Epidermal melanocyte (primary cell): ENCODE data around the gene FRY.
"Not testable (repeated sequence)": the region's sequence is repeated elsewhere in the genome, so short reads cannot be mapped to it uniquely, and the experiment has no call there.

Experiments used
- DNase-seq: peaks from one replicate; pipeline ENCODE4 v3.0.0; 2011; ENCODE audit warnings: low spot score; ENCODE audit not compliant: insufficient read length

FRY gene

DNA sequence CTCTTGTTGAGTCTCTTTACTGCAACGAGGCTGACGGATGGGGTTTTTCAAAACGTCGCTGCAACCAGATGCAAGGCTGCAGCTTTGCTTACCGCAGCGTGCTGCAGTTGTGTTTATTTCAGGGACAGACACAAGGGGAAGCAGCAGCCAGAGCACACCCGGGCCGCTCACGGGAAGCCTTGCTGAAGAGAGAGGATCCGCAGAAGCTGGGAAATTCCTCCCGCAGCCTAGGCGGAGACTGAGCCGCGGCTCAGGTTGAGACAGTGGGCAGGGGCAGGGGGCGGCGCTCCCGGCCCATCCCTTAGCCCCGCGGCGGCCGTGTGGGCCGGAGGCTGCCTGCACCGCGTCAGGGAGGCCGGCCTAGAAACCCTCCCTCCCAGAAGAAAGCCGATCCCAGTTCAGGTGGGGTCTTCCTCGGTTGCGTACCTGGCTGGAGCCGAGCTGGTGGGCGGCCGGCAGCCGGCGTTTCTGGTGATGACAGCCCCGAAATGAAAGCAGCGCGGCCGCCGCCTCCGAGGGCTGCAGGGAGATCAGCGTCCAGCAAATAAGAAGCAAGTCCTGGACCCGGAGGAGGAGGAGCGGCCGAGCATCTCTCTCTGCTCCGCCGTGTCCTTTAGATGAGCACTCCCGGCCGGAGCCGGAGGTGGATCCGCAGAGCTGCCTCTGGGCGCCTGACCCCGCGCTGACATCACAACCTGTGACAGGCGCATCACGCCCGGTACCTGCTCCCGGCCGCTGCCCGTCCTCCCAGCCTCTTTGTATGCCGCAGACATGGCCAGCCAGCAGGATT lies at the start of gene FRY:
Gene FRY, plus strand, starts transcription at position 750 of the 790 bp plus-strand sequence. Its CDS starts 22 bp downstream, at position 772.
- no peak for DNase-seq

DNA sequence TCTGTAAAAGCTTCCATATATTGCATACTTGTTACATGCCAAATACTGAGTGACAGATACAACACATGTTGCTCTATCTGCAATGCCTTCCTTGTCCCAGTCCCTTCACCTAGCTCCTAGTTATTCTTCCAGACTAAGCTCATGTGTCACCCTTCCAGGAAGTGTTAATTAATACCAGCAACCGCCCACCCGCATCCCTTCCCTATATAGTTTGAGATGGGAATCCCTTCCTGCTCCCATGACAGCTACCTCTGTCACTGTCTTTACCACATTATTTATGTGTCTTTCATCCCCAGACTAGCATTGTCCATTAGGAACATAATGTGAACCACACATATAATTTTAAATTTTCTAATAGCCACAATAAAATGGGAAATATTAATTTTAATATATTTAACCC lies 49.5 kb upstream of the FRY start:
- DNase-seq = no peak

DNA sequence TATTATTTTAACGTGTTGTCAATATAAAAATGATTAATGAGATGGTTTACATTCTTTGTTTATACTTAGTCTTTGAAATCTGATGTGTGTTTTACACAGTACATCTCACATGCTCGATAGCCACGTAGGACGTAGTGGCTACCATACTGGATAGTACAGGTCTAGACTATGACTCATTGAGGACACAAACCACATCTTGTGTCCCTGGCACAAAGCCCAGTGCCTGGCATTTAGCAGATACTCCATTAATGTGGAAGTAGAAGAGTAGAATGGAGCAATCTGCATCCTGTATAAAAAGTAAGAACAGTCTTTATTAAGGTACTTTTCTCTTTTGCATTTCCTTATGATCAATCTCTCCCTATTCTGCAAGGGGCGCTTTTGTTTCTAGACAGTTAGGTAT lies 49.0 kb upstream of the FRY start:
- DNase-seq = peak; percentile 66

DNA sequence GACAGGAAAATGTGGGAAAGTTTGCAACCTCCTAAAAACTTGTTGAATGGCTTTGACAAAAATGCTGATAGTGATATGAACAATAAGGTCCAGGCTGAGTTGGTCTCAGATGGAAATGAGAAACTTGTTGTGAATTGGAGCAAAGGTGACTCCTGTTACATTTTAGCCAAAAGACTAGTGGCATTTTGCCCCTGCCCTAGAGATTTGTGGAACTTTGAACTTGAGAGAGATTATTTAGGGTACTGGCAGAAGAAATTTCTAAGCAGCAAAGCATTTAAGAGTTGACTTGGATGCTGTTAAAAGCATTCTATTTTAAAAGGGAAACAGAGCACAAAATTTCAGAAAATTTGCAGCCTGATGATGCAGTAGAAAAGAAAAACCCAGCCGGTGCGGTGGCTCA lies 47.9 kb upstream of the FRY start:
- DNase-seq = not testable (repeated sequence)

DNA sequence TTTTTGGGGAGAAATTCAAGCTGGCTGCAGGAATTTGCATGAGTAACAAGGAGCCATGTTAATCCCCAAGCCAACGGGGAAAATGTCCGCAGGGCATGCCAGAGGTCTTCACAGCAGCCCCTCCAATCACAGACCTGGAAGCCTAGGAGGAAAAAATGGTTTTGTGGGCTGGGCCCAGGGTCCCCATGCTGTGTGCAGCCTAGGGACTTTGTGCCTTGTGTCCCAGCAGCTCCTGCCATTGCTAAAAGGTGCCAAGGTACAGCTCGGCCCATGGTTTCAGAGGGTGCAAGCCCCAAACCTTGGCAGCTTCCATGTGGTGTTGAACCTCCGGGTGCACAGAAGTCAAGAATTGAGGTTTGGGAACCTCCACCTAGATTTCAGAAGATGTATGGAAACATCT lies 47.2 kb upstream of the FRY start:
- not testable (repeated sequence) for DNase-seq

DNA sequence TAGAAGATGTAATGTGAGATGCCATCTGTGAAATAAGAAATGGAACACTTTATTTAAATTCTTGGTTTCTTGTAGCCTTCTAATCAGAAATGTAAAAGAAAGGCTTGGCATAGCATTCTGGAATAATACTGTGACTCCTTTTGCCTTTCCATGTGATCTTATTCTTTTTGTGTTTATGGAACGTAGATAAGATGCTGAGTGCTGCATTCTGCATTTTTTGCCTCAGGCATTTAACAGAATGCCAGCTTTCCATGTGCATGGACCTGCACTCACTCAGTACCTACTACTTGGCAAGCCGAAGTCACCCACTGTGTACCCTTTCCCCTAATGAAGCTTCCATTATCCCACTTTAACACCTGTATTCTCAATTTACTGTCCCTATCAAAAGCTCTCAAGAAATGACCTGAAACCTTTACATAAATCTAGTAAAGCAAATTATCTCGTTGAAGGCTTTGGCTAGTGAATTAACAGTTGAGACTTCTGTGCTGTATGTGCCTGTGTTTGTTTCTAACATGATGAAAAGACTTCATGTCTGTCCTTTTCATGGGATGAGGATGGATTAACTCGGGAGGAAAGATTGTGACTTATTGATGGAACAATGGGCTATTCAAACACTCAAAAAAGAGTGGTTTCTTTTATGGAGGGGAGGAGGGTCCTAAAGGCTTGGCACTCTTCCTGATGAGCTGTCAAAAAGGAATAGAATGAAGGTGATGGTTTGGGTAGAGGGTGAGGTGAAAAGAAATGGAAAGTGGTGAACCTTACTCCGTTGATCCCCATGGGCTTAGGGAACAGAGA lies 44.7 kb upstream of the FRY start:
- DNase-seq = no peak

DNA sequence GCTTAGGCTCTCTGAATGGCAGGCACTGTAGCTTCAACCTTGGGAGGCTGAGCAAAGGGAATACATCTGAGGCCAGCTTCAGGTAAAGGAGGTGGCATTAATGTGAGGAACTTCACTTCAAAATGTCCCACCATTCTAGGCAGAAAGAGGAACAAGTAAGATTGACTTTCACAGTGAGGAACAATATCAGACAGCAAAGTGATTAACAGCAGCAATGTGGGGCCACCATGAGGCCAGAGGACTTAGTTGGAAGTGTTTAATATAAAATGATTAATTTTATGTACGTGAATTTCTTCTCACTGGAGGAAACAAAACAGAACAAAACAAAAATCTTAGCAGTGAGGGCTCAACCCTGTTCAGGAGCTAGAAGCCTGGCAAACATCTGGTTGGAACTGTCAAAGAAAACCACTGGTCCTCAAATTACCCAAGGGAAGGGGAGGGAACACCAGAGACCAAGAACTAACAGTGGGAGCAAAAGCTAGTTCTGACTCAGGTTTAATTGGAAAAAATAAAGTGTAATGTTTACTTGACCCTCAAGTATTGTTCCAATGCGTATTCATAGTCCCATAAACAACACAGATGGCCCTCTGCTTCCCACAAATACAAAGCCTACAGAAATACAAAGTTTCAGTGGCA lies 43.9 kb upstream of the FRY start:
- DNase-seq = no peak

DNA sequence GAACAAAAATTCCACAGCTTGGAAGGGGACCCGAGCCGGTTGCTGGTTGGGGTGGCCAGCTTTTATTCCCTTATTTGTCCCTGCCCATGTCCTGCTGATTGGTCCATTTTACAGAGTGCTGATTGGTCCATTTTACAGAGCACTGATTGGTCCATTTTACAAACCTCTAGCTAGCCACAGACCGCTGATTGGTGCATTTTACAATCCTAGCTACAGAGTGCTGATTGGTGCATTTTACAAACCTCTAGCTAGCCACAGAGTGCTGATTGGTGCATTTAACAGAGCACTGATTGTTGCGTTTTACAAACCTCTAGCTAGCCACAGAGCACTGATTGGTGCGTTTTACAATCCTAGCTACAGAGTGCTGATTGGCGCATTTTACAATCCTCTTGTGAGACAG lies 37.2 kb upstream of the FRY start:
- DNase-seq = not testable (repeated sequence)

DNA sequence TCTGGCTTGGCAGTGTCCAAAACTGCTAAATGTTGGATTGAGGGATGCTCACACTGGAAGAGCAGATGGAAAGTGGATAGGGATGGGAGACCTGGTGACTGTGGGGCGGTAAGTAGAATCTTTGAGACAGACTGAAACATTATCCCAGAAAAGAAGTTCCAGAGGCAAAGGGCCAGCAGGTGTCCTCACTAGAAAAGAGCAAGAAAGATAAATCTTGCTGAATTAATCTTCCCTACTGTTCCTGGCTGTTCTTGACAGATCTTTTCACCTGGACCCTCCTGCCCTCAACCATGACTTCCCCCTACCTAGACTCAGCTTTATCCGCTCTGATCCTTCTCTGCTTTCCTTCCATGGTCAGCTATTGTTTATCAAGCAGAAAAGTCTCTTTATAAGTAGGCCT lies 35.0 kb upstream of the FRY start:
- no peak for DNase-seq

DNA sequence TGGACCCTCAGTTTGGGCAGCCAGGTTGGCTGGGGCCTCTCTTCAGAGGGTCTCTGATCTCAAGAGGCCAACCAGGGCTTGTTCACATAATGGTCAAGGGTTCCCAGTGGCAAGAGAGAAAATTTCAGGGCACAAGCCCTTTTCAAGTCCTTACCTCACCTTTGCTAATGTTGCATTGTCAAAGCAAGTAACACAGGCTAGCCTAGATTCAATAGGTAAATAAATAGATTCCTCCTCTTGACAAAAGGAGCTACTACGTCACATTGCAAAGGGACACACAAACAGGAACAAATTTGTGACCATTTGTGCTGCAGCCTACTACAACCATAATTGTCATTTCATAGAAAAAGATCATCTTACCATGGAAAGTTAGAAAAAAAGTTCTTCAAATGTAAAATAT lies 33.9 kb upstream of the FRY start:
- no peak for DNase-seq

DNA sequence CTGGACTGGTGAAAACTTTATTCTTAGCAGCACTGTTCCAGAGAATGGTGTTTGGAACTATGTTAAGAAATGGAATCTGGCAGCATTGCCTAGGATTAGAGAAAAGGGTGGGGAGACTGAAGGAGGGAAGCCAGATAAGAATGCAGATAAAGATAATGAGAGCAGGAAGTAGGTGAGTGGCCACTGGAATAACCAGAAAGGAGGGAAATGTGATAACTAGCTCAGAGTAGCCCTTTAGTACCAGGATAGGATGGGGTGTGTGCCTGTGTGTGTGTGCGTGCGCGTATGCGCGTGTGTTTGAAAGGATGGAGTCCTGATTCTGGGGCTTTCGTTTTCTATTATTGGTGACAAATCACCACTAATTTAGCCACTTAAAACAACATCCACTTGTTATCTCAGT lies 33.4 kb upstream of the FRY start:
- no peak for DNase-seq

DNA sequence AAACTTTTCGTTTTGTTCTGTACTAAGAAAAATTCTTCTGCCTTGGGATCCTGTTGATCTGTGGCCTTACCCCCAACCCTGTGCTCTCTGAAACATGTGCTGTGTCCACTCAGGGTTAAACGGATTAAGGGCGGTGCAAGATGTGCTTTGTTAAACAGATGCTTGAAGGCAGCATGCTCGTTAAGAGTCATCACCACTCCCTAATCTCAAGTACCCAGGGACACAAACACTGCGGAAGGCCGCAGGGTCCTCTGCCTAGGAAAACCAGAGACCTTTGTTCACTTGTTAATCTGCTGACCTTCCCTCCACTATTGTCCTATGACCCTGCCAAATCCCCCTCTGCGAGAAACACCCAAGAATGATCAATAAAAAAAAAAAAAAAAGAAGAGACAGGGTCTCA lies 30.8 kb upstream of the FRY start:
- not testable (repeated sequence) for DNase-seq

DNA sequence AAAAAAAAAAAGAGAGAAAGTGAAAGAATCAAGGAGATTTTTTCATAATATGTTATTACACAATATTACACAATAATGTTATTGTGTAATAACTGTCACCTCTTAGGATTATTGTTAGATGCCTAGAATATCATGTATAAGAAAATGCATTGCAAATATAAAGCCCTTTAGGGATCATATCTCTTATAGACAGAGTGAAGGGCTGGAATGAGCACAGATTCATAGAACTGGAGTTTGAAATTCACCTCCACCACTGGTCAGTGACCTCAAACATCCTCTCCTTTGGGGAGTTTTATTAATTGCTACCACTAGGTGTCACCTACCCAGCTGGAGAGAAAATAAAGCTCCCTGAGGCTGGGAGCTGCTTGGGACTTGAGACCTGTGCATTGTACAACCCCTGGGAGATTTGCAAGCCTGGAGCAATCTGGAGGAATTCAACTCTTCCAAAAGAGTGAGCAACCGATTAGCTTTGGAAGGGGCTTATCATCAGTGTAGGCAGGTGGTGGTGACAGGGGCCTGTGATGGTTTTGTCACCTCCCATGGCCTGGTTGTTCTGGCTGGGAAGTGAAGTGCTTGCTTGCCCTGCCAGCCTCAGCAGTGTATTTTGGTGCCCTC lies 30.3 kb upstream of the FRY start:
- DNase-seq = peak; percentile 51

DNA sequence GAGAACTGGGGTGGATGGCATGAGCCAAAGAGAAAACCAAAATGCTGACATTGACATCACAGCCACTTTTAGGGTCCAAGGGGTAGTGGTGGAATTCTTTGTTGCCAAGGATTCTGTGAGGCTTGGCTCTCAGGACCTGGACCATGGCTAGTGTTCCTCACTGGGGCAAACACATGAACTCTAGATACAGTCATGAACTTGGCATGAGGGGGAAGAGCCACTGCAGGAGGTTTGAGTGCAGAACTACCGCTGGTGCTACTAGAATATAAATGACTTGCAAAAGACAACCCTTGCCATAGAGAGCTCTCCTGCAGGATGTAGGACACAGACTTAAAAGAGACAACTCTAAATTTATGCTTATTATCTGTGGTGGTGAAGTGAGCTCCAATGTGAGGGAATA lies 29.8 kb upstream of the FRY start:
- no peak for DNase-seq

DNA sequence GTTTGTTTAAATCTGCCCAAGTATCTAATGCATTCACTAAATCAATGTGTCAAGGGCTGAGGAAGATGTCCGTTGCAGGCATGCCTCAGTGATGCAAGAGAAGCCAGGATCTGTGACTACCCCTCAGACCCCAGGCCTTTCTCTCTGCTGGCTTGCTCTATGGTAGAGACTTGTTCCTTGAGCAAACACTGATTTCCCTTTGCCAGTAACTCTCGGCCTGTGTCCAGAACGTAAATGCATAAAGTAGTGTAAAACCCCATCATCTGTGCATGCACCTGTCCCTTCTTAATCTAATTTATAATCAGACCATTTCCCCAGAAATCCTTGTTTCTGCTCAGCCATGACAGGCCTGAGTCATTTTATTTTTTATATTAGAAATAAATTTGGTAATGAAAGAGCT lies 28.7 kb upstream of the FRY start:
- DNase-seq = no peak

DNA sequence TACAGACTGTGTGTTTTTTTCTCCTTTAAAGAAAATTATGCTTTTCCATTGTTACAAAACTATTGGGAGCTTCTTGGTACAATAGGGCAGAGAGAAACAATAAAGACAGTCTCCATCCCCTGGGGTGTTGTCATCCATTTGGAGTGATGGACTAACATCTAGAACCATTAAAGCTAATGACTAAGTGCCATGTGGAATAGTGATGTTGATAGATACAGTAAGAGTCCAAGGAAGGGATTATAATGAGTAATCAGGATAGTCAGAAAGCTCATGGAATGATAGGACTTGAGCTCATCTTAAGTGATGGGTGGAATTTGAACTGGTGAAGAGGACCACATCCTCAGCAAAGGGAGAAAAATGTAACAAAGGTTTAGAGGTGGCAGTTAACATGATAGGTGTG lies 24.1 kb upstream of the FRY start:
- DNase-seq = no peak

DNA sequence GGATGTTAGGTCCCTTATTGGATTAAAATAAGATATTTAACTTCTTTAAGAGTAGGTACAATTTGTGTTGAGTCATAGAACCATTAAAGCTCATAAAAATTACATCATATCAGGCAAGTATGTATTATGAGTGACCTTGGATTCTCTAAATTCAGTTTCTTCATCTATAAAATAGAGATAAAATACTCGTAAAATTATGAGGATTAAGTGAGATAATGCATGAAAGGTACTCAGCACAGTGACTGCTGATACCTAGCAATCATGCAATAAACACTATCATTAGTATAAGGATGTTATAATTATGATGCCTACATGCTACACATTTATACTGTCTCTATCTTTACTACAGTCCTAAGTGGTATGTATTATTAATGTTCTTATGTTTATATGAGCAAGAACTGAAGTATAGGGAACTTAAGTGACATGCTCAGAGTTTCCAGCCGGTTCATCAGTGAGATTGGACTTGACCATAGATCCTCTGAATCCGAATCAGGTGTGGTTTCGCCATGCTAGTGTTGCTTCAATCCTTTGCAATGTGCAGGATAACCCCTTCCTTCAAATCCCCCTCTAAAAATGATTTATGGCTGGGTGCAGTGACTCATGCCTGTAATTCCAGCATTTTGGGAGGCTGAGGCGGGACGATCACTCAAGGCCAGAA lies 22.9 kb upstream of the FRY start:
- no peak for DNase-seq

DNA sequence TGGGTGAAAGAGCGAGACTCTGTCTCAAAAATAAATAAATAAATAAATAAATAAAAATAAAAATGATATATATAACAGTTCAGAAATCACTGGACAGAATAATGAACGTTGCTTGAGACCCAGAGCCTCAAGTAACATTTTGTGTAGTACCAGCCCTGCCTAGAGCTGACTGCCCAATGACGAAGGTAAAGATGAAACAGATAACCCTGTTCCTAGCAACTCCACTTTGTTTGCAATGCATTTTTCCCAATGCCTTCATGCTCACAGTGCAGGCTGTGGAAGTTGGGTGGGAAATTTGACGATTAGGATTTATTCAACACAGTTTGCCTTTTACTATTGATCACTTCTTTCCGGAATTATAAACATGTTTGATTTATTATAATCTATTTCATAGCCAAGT lies 22.2 kb upstream of the FRY start:
- no peak for DNase-seq

DNA sequence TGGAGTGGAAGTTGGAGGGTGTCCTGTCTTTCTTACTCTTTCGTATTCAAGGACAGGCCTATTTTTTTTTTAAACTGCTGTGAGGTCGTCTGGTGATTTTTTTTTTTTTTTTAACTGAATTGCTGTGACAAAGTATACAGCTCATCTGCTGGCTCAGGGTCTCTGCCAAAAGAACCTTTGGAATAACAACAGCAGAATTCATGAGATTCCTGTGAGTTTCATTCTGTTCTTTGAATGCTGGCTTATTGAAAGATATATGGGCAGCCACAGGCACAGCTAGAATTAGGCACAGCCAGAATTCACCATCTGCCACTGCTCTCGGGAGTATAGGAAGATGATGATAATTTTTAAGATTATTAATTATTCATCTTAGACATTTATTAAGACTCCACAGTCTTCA lies 21.4 kb upstream of the FRY start:
- no peak for DNase-seq

DNA sequence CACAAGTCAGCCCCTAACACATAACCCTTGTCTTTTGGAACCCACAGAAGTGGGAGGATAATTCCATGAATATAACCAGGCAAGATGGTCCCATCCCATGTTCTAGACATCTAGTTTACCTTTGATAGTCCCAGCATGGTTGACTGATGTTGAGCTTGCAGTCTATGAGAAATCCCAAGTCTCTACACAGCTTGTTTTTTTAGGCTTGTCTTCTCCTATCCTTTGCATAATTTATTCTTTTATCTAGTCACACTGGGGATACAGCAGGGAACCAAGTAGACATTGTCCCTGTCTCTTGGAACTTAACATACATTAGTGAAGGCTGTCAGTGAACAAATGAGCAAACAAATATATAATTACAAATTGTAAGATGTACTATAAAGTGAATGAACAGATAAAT lies 19.6 kb upstream of the FRY start:
- no peak for DNase-seq

DNA sequence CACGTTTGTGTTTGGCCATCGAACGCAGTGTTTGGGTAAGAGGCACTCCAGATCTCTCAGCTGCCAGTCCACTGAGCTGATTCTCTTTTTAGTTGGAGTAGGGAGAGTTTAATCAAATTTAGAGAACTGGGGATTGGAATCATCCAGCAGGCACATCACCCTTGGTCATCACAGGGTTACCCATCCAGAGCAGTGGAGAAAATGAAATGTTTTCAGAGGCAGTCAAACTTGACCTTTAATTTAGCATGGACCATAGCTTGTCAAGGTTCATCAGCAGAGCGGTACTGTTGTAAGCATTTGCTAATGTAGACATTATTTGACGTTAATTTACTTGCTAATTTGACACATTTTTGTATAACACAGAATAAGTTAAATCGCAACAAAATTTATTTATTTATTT lies 18.4 kb upstream of the FRY start:
- DNase-seq = no peak
